Stimulated activated CD8-positive, alpha-beta memory T cell treated with anti-CD3 and anti-CD28 coated beads, Interleukin-15, amount 100 ng/mL, for 48 hours (primary cell): ENCODE results near the gene KLHL10.

Source experiments
- DNase-seq, 2 donors: peaks; one replicate each; pipeline ENCODE4 v3.0.0-alpha.2; 2020; ENCODE audit warnings: low read depth in 2 of 2

KLHL10 gene

GRCh38 chr17:41837761-41838538, at the start of gene KLHL10:
Gene KLHL10, plus strand, starts transcription at chr17:41837825. Its CDS starts 108 bp downstream, at chr17:41837933.
- no peak for DNase-seq

GRCh38 chr17:41792845-41793783, 44.5 kb upstream of the KLHL10 start:
- no peak for DNase-seq

- DNase-seq = no peak
These were observed 43.7 kb upstream of the KLHL10 start for GRCh38 chr17:41793784-41794539.

GRCh38 chr17:41794540-41794975, 43.1 kb upstream of the KLHL10 start:
- no peak for DNase-seq

GRCh38 chr17:41796121-41796895, 41.3 kb upstream of the KLHL10 start:
- no peak for DNase-seq

- DNase-seq = no peak
These were observed 40.2 kb upstream of the KLHL10 start for GRCh38 chr17:41797377-41797776.

- DNase-seq = no peak
These were observed 38.3 kb upstream of the KLHL10 start for GRCh38 chr17:41799366-41799765.

- no peak for DNase-seq
These were observed 36.8 kb upstream of the KLHL10 start for GRCh38 chr17:41800601-41801373.

- peak in 1 of 2 donors; percentile 36 for DNase-seq
These were observed 36.0 kb upstream of the KLHL10 start for GRCh38 chr17:41801374-41802271.

GRCh38 chr17:41803049-41804020, 34.3 kb upstream of the KLHL10 start:
- DNase-seq = no peak

- DNase-seq = no peak
These were observed 30.8 kb upstream of the KLHL10 start for GRCh38 chr17:41806685-41807445.

- no peak for DNase-seq
These were observed 26.7 kb upstream of the KLHL10 start for GRCh38 chr17:41810659-41811548.

- peak; percentile 49 to 57 for DNase-seq
These were observed 25.9 kb upstream of the KLHL10 start, which contains the start of gene P3H4 for GRCh38 chr17:41811549-41812380. Gene P3H4, minus strand, starts transcription at chr17:41811949. Its CDS starts 34 bp downstream, at chr17:41811915.

- no peak for DNase-seq
These were observed 25.1 kb upstream of the KLHL10 start, which contains the start of gene FKBP10 for GRCh38 chr17:41812381-41813151. Gene FKBP10, plus strand, starts transcription at chr17:41813004. Its CDS starts 31 bp downstream, at chr17:41813035.
